Measurements from ENCODE around the gene CDH15.

CDH15 gene

GRCh38 chr16:89177501-89177900 lies 6.0 kb downstream of the CDH15 start:
- TF ChIP-seq ESRRG (CRISPR knock-in tag; IDR thresholded peaks at IDR 0.05) (no peak), ZFP3 (CRISPR knock-in tag; IDR thresholded peaks at IDR 0.05) (no peak)

GRCh38 chr16:89178453-89179147 lies 7.1 kb downstream of the CDH15 start:
- no peak for TF ChIP-seq ZNF565 (CRISPR knock-in tag; conservative IDR thresholded peaks at IDR 0.05; ENCODE audit: low read depth)
- TF ChIP-seq CREB5 (CRISPR knock-in tag; IDR thresholded peaks at IDR 0.05; ENCODE audit: low read depth), result no peak
- 0 out of 3 replicates have a peak, but pooled peaks have one; percentile 10 for ATAC-seq

More at GRCh38 chr16:89177501-89177900, 6.0 kb downstream of the CDH15 start:
- no peak for ATAC-seq

- no peak for TF ChIP-seq TCF4 (CRISPR knock-in tag; IDR thresholded peaks at IDR 0.05; ENCODE audit: borderline replicate concordance)
- TF ChIP-seq RARB (CRISPR knock-in tag; IDR thresholded peaks at IDR 0.05), result no peak
- TF ChIP-seq OSR1 (CRISPR knock-in tag; IDR thresholded peaks at IDR 0.05), result no peak
- no peak for TF ChIP-seq TSHZ2 (CRISPR knock-in tag; IDR thresholded peaks at IDR 0.05)
- no peak for TF ChIP-seq ZNF565 (CRISPR knock-in tag; conservative IDR thresholded peaks at IDR 0.05; ENCODE audit: low read depth)
- TF ChIP-seq CREB5 (CRISPR knock-in tag; IDR thresholded peaks at IDR 0.05; ENCODE audit: low read depth), result no peak
- no peak for TF ChIP-seq PPARA (CRISPR knock-in tag; IDR thresholded peaks at IDR 0.05; ENCODE audit: borderline replicate concordance)
- no peak for ATAC-seq
These were observed 7.6 kb downstream of the CDH15 start for GRCh38 chr16:89179148-89179484.

- no peak for ATAC-seq
These were observed 8.2 kb downstream of the CDH15 start for GRCh38 chr16:89179656-89180315.

More at GRCh38 chr16:89179656-89180315, 8.2 kb downstream of the CDH15 start:
- TF ChIP-seq ZNF565 (CRISPR knock-in tag; conservative IDR thresholded peaks at IDR 0.05; ENCODE audit: low read depth), result no peak
- no peak for TF ChIP-seq ZNF70 (CRISPR knock-in tag; IDR thresholded peaks at IDR 0.05)
- TF ChIP-seq OSR1 (CRISPR knock-in tag; IDR thresholded peaks at IDR 0.05), result no peak
- TF ChIP-seq BACH2 (CRISPR knock-in tag; IDR thresholded peaks at IDR 0.05; ENCODE audit: borderline replicate concordance), result no peak
- TF ChIP-seq ZFP3 (CRISPR knock-in tag; IDR thresholded peaks at IDR 0.05), result no peak
- no peak for TF ChIP-seq ARNTL (CRISPR knock-in tag; IDR thresholded peaks at IDR 0.05; ENCODE audit: borderline replicate concordance, low read depth)
- TF ChIP-seq CSDC2 (CRISPR knock-in tag; IDR thresholded peaks at IDR 0.05), result no peak
- TF ChIP-seq RARB (CRISPR knock-in tag; IDR thresholded peaks at IDR 0.05), result no peak
- no peak for TF ChIP-seq ZC3H10 (CRISPR knock-in tag; IDR thresholded peaks at IDR 0.05)
- no peak for TF ChIP-seq TSHZ2 (CRISPR knock-in tag; IDR thresholded peaks at IDR 0.05)
- no peak for TF ChIP-seq ISL1 (CRISPR knock-in tag; IDR thresholded peaks at IDR 0.05)

All from SK-N-SH treated with all-trans-retinoic acid at 6 μM for 48 hours (cell line).